OCI-LY7 (cell line): ENCODE data around the gene GATB.

Source experiments
- EZH2phosphoT487 ChIP-seq: fragments of 200-600 bp; sonication (generic); IDR thresholded peaks from 2 replicates; pipeline ENCODE4 v1.6.1; 2018; ENCODE audit warnings: low read depth, borderline replicate concordance, mild to moderate bottlenecking, mixed run types, antibody characterized with exemption, low read length, moderate library complexity, mixed read lengths
- TF ChIP-seq, protein P1 (sequence below): fragments of 200-600 bp; sonication (generic); conservative IDR thresholded peaks from 2 replicates; pipeline ENCODE4 v1.5.1; 2014; ENCODE audit warnings: mild to moderate bottlenecking, antibody characterized with exemption, low read length, moderate library complexity, mixed read lengths

DNA sequence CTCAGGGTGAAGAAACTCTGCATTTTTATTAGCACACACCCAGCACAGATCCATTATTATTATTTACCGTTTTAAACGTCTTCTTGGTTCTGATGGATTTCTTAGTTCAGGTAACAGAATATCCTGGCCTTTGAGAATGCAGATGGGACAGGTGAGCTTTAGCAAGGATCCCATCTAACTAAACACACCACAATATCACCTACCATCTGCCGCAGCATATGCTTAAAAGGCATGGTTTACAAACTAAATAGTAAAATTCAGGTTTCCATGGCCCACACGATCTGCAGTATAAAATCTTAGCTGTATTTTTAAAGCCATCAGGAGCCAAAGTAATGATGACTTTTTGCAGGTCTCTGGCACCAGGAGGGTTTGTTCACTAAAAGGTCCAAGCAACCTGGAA is 31.7 kb upstream of the GATB start:
- TF ChIP-seq, protein P1, sequence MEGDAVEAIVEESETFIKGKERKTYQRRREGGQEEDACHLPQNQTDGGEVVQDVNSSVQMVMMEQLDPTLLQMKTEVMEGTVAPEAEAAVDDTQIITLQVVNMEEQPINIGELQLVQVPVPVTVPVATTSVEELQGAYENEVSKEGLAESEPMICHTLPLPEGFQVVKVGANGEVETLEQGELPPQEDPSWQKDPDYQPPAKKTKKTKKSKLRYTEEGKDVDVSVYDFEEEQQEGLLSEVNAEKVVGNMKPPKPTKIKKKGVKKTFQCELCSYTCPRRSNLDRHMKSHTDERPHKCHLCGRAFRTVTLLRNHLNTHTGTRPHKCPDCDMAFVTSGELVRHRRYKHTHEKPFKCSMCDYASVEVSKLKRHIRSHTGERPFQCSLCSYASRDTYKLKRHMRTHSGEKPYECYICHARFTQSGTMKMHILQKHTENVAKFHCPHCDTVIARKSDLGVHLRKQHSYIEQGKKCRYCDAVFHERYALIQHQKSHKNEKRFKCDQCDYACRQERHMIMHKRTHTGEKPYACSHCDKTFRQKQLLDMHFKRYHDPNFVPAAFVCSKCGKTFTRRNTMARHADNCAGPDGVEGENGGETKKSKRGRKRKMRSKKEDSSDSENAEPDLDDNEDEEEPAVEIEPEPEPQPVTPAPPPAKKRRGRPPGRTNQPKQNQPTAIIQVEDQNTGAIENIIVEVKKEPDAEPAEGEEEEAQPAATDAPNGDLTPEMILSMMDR, result no peak
- no peak for TF ChIP-seq EZH2phosphoT487
